NCI-H128 (cell line): Measurements from ENCODE around the gene TOM1L2.
"Not testable (repeated sequence)": the region's sequence is repeated elsewhere in the genome, so short reads cannot be mapped to it uniquely, and the experiment has no call there.

ENCODE experiments used
- DNase-seq: peaks from one replicate; lab custom pipeline; 2025; ENCODE audit not compliant: unreplicated experiment; lab: John Stamatoyannopoulos, UW

The TOM1L2 gene

GRCh38 chr17:17924857-17925250, 47.3 kb downstream of the TOM1L2 start:
- DNase-seq: no peak

- no peak for DNase-seq
These were observed 47.9 kb downstream of the TOM1L2 start for GRCh38 chr17:17924131-17924856.

GRCh38 chr17:17922070-17922614, 50.1 kb downstream of the TOM1L2 start:
- no peak for DNase-seq

- DNase-seq: no peak
These were observed 50.8 kb downstream of the TOM1L2 start for GRCh38 chr17:17921192-17922069.

- DNase-seq: no peak
These were observed 52.8 kb downstream of the TOM1L2 start for GRCh38 chr17:17919169-17920107.

GRCh38 chr17:17917394-17917793, 54.8 kb downstream of the TOM1L2 start:
- no peak for DNase-seq

GRCh38 chr17:17915183-17915582, 57.0 kb downstream of the TOM1L2 start:
- DNase-seq: no peak

- DNase-seq: no peak
These were observed 58.4 kb downstream of the TOM1L2 start for GRCh38 chr17:17913695-17914332.

- DNase-seq: not testable (repeated sequence)
These were observed 59.9 kb downstream of the TOM1L2 start for GRCh38 chr17:17912336-17912735.

GRCh38 chr17:17911001-17911613, 61.1 kb downstream of the TOM1L2 start:
- DNase-seq: no peak

- DNase-seq: no peak
These were observed 62.1 kb downstream of the TOM1L2 start for GRCh38 chr17:17910060-17910459.

- no peak for DNase-seq
These were observed 63.1 kb downstream of the TOM1L2 start for GRCh38 chr17:17909078-17909477.

- DNase-seq: no peak
These were observed 64.7 kb downstream of the TOM1L2 start for GRCh38 chr17:17907469-17907868.

GRCh38 chr17:17906418-17907215, 65.6 kb downstream of the TOM1L2 start:
- DNase-seq: no peak

- DNase-seq: no peak
These were observed 67.2 kb downstream of the TOM1L2 start for GRCh38 chr17:17905036-17905320.

- no peak for DNase-seq
These were observed 67.8 kb downstream of the TOM1L2 start for GRCh38 chr17:17904166-17905035.

GRCh38 chr17:17902877-17903276, 69.3 kb downstream of the TOM1L2 start:
- no peak for DNase-seq

GRCh38 chr17:17902376-17902775, 69.8 kb downstream of the TOM1L2 start:
- DNase-seq: no peak
